ENCODE data around the gene TRAF3.
"Not testable (repeated sequence)": the region's sequence is repeated elsewhere in the genome, so short reads cannot be mapped to it uniquely, and the experiment has no call there.

The TRAF3 gene

GRCh38 chr14:102926840-102927239, 149.6 kb downstream of the TRAF3 start:
- H3K9ac ChIP-seq (ENCODE audit: low read length); H3K36me3 ChIP-seq (ENCODE audit: control insufficient read depth, insufficient read depth, low read length); H3K4me3 ChIP-seq (ENCODE audit: low read length); H3K9me3 ChIP-seq (ENCODE audit: control insufficient read depth, low read length): not testable (repeated sequence)
- peaks cover 65% of the 10 kb centered on the region for H3K4me1 ChIP-seq (ENCODE audit: control insufficient read depth, insufficient read depth, low read length)
- peaks cover 45% of the 10 kb centered on the region for H3K27me3 ChIP-seq (ENCODE audit: control insufficient read depth, insufficient read depth, low read length)

- no peaks in the 10 kb centered on the region for H3K36me3 ChIP-seq (ENCODE audit: control insufficient read depth, insufficient read depth, low read length)
- peaks cover 67% of the 10 kb centered on the region for H3K4me1 ChIP-seq (ENCODE audit: control insufficient read depth, insufficient read depth, low read length)
- peak overlapping the region; percentile 98 for H3K9ac ChIP-seq (ENCODE audit: low read length)
- no peaks in the 10 kb centered on the region for H3K9me3 ChIP-seq (ENCODE audit: control insufficient read depth, low read length)
- peaks cover 41% of the 10 kb centered on the region for H3K27me3 ChIP-seq (ENCODE audit: control insufficient read depth, insufficient read depth, low read length)
- H3K4me3 ChIP-seq (ENCODE audit: low read length): peak overlapping the region; percentile 67
These were observed 150.2 kb downstream of the TRAF3 start for GRCh38 chr14:102927346-102927877.

- Histone ChIP-seq H3K36me3 (ENCODE audit: control insufficient read depth, insufficient read depth, low read length) (no peaks in the 10 kb centered on the region), H3K9ac (ENCODE audit: low read length) (peak overlapping the region; percentile 98), H3K4me1 (ENCODE audit: control insufficient read depth, insufficient read depth, low read length) (peaks cover 61% of the 10 kb centered on the region), H3K4me3 (ENCODE audit: low read length) (peak overlapping the region; percentile 67), H3K27me3 (ENCODE audit: control insufficient read depth, insufficient read depth, low read length) (peaks cover 36% of the 10 kb centered on the region), H3K9me3 (ENCODE audit: control insufficient read depth, low read length) (no peaks in the 10 kb centered on the region)
These were observed 150.7 kb downstream of the TRAF3 start for GRCh38 chr14:102927878-102928411.

- peaks cover 55% of the 10 kb centered on the region for H3K4me1 ChIP-seq (ENCODE audit: control insufficient read depth, insufficient read depth, low read length)
- peak overlapping the region; percentile 67 for H3K4me3 ChIP-seq (ENCODE audit: low read length)
- peak overlapping the region; percentile 98 for H3K9ac ChIP-seq (ENCODE audit: low read length)
- H3K27me3 ChIP-seq (ENCODE audit: control insufficient read depth, insufficient read depth, low read length): peaks cover 29% of the 10 kb centered on the region
- H3K9me3 ChIP-seq (ENCODE audit: control insufficient read depth, low read length): no peaks in the 10 kb centered on the region
- no peaks in the 10 kb centered on the region for H3K36me3 ChIP-seq (ENCODE audit: control insufficient read depth, insufficient read depth, low read length)
These were observed 151.4 kb downstream of the TRAF3 start for GRCh38 chr14:102928412-102929240.

GRCh38 chr14:102929241-102930137, 152.2 kb downstream of the TRAF3 start:
- Histone ChIP-seq H3K4me3 (ENCODE audit: low read length) (peak overlapping the region; percentile 46), H3K36me3 (ENCODE audit: control insufficient read depth, insufficient read depth, low read length) (no peaks in the 10 kb centered on the region), H3K4me1 (ENCODE audit: control insufficient read depth, insufficient read depth, low read length) (peaks cover 46% of the 10 kb centered on the region), H3K27me3 (ENCODE audit: control insufficient read depth, insufficient read depth, low read length) (peaks cover 21% of the 10 kb centered on the region), H3K9me3 (ENCODE audit: control insufficient read depth, low read length) (no peaks in the 10 kb centered on the region), H3K9ac (ENCODE audit: low read length) (peak overlapping the region; percentile 98)

GRCh38 chr14:102930138-102930752, 153.0 kb downstream of the TRAF3 start:
- Histone ChIP-seq H3K36me3 (ENCODE audit: control insufficient read depth, insufficient read depth, low read length) (no peaks in the 10 kb centered on the region), H3K9me3 (ENCODE audit: control insufficient read depth, low read length) (no peaks in the 10 kb centered on the region), H3K9ac (ENCODE audit: low read length) (no peak overlapping the region), H3K27me3 (ENCODE audit: control insufficient read depth, insufficient read depth, low read length) (peaks cover 16% of the 10 kb centered on the region), H3K4me1 (ENCODE audit: control insufficient read depth, insufficient read depth, low read length) (peaks cover 45% of the 10 kb centered on the region), H3K4me3 (ENCODE audit: low read length) (peak overlapping the region; percentile 4)

GRCh38 chr14:102930753-102931579, 153.7 kb downstream of the TRAF3 start:
- H3K4me3 ChIP-seq (ENCODE audit: low read length): peak overlapping the region; percentile 8
- no peaks in the 10 kb centered on the region for H3K36me3 ChIP-seq (ENCODE audit: control insufficient read depth, insufficient read depth, low read length)
- peaks cover 45% of the 10 kb centered on the region for H3K4me1 ChIP-seq (ENCODE audit: control insufficient read depth, insufficient read depth, low read length)
- H3K9me3 ChIP-seq (ENCODE audit: control insufficient read depth, low read length): no peaks in the 10 kb centered on the region
- H3K27me3 ChIP-seq (ENCODE audit: control insufficient read depth, insufficient read depth, low read length): peaks cover 16% of the 10 kb centered on the region
- H3K9ac ChIP-seq (ENCODE audit: low read length): no peak overlapping the region

- Histone ChIP-seq H3K4me1 (ENCODE audit: control insufficient read depth, insufficient read depth, low read length) (peaks cover 41% of the 10 kb centered on the region), H3K9ac (ENCODE audit: low read length) (no peak overlapping the region), H3K4me3 (ENCODE audit: low read length) (peak overlapping the region; percentile 8), H3K27me3 (ENCODE audit: control insufficient read depth, insufficient read depth, low read length) (peaks cover 16% of the 10 kb centered on the region), H3K36me3 (ENCODE audit: control insufficient read depth, insufficient read depth, low read length) (no peaks in the 10 kb centered on the region), H3K9me3 (ENCODE audit: control insufficient read depth, low read length) (no peaks in the 10 kb centered on the region)
These were observed 154.5 kb downstream of the TRAF3 start for GRCh38 chr14:102931580-102932285.

GRCh38 chr14:102932484-102933248, 155.4 kb downstream of the TRAF3 start:
- Histone ChIP-seq H3K36me3 (ENCODE audit: control insufficient read depth, insufficient read depth, low read length) (no peaks in the 10 kb centered on the region), H3K9ac (ENCODE audit: low read length) (no peak overlapping the region), H3K4me1 (ENCODE audit: control insufficient read depth, insufficient read depth, low read length) (peaks cover 33% of the 10 kb centered on the region), H3K9me3 (ENCODE audit: control insufficient read depth, low read length) (no peaks in the 10 kb centered on the region), H3K4me3 (ENCODE audit: low read length) (no peak overlapping the region), H3K27me3 (ENCODE audit: control insufficient read depth, insufficient read depth, low read length) (peaks cover 13% of the 10 kb centered on the region)

- Histone ChIP-seq H3K27me3 (ENCODE audit: control insufficient read depth, insufficient read depth, low read length) (peaks cover 11% of the 10 kb centered on the region), H3K9ac (ENCODE audit: low read length) (no peak overlapping the region), H3K4me3 (ENCODE audit: low read length) (no peak overlapping the region), H3K36me3 (ENCODE audit: control insufficient read depth, insufficient read depth, low read length) (no peaks in the 10 kb centered on the region), H3K9me3 (ENCODE audit: control insufficient read depth, low read length) (no peaks in the 10 kb centered on the region), H3K4me1 (ENCODE audit: control insufficient read depth, insufficient read depth, low read length) (peaks cover 28% of the 10 kb centered on the region)
These were observed 156.5 kb downstream of the TRAF3 start for GRCh38 chr14:102933618-102934231.
